Lung microvascular endothelial cell (primary cell): ENCODE data around the gene DDX39B. TPM values are rescaled to one million over a fixed set of nuclear protein-coding genes. Genes with fewer than 3 reads are reported as not detected.

Experiments
- DNase-seq, 2 donors: peaks; one replicate each; pipeline versions ENCODE4 v3.0.0 to v3.0.0-alpha.2; 2010; ENCODE audit warnings: low read depth in 2 of 2
- total RNA-seq: library from RNA; depleted of rRNA; stranded (reverse); fragments of >200 nt; gene quantifications from 2 replicates; pipeline ENCODE4 v1.2.1, GENCODE V29; 2014

Gene DDX39B
- total RNA-seq, 1 donor from 2014 or later: 180 TPM

DNA sequence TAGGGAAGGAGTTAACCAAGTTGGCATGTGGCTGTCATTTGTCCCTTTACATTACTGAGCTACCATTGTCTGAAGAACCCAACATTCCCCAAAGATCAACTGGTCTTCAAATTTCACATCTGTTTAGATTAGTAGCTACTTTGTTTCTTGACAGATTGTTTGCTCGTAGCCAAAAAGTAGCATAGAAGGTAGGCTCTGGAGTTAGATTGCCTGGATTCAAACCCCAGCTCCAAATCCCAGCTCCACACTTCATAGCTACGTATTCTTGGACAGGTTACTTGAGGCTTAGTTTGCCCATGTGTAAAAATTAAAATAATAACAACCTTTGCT lies 6.7 kb upstream of the DDX39B start:
- DNase-seq: no peak

DNA sequence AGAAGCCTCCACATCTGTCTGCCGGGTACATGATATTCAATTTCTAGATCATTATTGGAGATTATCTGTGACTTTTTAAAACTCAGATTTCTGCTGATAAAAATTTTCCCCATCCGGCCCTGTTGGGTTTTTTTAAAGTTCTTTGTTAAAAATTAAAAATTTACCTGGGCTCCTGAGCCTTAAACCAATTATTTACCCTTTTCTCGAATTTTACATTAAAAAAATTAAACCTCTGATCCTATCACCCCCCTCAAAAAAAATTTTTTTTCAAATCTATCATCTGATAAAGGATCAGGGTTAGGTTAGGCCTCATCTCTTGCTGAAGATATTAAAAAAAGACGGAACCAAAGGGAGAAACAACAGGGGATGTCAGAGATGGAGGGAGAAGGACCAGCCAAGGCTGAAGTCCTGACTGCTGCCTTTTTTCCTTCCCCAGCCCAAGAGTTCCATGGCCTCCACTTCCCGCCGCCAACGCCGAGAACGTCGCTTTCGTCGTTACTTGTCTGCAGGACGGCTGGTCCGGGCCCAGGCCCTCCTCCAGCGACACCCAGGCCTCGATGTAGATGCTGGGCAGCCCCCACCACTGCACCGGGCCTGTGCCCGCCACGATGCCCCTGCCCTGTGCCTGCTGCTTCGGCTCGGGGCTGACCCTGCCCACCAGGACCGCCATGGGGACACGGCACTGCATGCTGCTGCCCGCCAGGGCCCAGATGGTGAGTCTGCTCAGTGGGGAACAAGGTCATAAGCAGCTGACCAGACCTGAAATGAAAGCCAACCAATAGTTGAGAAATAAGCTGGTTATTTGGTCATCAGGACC lies 6.1 kb upstream of the DDX39B start:
- no peak for DNase-seq

DNA sequence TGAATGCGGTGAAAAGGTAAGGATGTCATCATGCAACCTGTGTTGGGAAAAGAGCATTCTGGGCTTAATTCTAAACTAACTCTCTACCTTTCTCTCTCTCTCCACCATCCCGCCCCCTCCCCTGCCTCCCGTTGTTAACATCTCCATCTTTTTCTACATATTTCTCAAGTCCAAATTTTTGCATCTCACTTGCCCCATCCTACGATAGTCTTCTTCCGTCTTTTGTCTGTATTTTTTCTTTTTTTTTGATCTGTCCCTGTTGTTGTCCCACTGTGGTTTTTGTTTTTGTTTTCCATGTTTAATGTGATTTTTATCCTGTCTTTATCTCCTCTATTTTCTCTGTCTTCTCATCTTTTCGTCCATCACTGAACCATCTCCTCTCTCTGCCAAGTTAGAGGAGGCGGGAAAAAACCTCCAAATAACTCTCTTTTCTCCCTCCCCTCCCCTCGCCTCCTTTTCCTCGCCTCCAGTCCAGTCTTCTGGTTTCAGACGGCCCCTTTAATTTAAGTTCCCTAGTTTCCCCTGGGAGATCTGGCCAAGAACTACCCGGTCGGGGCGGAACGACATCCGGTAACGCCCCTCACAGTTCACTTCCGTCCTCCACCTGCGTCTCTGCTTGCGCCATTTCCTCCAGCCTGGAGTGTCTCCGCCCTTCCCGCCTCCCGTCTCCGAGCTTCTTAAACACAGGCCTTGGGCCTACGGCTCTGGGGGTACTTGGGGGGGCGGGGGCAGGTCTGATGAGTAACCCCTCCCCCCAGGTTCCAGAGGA lies 5.3 kb upstream of the DDX39B start, which contains the start of gene NFKBIL1:
Gene NFKBIL1 (plus strand): TSS at position 651 of the 769 bp plus-strand sequence. CDS start 87 bp downstream, at position 738.
- DNase-seq: peak; percentile 76 to 98

GRCh38 chr6:31546339-31546957 lies 4.6 kb upstream of the DDX39B start, which contains the start of gene ATP6V1G2:
ATP6V1G2 (minus strand) TSS chr6:31546608; CDS start chr6:31546559, 49 bp downstream.
- DNase-seq: peak; percentile 89 to 93

DNA sequence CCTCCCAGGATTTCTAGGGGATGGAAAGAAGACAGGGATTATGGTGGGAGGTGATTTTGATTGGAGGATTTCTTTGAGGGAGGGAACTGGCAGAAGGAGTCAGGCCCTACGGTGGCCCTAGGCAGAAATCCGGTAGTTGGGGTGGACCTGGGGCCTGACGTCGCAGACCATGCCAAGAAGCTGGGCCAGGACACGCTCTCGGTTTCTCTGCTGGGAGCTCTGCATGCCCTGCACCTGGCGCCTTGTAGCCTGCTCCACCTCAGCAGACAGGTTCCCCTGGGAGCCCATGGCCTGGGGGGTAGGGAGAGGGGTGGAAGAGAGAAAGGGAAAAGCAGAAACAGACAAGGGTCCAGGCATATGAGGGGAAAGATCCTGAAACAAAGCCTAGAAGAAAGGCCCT lies 3.5 kb upstream of the DDX39B start:
- no peak for DNase-seq

DNA sequence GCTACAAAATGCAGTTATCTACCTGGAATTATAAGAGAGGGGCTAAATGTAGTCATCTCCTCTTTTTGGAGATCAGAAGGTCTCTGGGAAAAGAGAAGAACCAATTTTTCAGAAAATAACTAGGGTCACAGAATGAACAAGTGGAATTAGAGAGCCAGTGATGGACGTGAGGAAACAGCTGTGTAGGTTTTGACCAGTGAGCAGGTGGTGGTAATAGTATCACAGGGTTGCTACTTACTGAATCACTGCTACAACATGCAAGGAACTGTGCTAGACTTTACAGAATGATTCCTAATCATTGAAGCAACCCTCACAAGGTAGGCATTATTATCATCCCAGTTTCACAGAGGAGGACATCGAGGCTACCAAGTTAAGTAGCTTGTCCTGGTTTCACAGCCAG lies 2.9 kb upstream of the DDX39B start:
- no peak for DNase-seq

GRCh38 chr6:31543639-31544038 lies 1.8 kb upstream of the DDX39B start:
- DNase-seq: no peak

- DNase-seq: peak; percentile 45 to 73
Observed at GRCh38 chr6:31541059-31541657, 645 bp downstream of the DDX39B start.

DNA sequence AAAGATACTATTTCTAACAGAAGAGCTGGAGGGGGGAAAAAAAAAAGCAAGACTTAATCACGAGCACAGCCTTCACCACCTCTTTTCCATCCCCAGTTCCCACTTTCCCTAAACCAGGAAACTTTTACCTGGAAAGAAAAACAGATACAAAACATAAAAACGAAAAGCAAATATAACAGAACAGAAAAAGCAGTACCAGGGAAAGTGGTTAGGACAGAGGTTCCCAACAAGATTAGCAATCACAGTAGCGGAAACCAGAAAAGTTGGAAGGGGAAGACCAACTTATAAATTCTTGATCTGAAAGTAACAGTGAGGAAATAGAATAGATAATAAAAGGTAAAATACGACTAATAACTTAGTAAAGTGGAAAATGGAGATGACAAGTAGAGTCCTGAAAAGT lies 1.2 kb downstream of the DDX39B start:
- DNase-seq: no peak

DNA sequence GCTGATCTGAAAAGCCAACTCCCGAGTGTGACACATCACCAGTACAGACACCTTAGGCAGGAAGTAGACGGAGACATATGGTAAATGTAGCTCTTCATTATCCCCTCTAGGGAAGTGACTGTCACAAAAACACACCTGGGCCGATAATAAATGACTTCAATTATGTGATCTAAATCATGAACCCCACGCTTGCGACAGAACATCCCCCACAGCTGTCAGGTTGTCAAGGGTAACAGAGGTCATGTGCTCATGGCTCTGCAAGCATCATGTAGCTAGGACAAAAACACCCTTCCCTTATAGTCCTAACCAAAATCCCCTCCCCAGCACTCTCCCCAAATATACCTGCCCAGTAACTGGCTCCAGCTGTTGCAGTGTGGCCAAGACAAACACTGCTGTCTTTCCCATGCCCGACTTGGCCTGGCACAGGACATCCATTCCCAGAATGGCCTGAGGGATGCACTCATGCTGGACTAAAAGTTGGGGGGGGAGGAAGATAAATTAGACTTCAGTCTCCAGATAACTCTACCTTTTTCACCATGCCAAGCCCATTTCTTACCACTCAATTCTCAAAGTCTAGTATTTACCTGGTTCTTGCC lies 2.9 kb downstream of the DDX39B start:
- no peak for DNase-seq

- DNase-seq: no peak
Observed at GRCh38 chr6:31535538-31536324, 6.1 kb downstream of the DDX39B start.

- no peak for DNase-seq
Observed at GRCh38 chr6:31534521-31535040, 7.2 kb downstream of the DDX39B start.

DNA sequence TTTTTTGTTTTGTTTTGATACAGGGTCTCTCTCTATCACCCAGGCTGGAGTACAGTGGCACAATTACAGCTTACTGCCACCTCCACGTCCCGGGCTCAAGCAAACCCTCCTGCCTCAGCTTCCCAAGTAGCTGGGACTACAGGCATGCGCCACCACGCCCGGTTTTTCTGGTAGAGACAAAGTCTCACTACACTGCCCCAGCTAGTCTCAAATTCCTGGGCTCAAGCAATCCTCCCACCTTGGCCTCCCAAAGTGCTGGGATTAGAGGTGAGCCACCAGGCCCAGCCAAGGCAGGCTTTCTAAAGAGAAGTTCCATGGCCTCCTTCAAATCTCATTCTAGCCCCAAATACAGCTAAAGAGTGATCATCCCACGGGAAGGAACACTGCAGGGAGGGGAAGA lies 7.8 kb downstream of the DDX39B start:
- no peak for DNase-seq

- DNase-seq: no peak
Observed at GRCh38 chr6:31533455-31533841, 8.4 kb downstream of the DDX39B start.

DNA sequence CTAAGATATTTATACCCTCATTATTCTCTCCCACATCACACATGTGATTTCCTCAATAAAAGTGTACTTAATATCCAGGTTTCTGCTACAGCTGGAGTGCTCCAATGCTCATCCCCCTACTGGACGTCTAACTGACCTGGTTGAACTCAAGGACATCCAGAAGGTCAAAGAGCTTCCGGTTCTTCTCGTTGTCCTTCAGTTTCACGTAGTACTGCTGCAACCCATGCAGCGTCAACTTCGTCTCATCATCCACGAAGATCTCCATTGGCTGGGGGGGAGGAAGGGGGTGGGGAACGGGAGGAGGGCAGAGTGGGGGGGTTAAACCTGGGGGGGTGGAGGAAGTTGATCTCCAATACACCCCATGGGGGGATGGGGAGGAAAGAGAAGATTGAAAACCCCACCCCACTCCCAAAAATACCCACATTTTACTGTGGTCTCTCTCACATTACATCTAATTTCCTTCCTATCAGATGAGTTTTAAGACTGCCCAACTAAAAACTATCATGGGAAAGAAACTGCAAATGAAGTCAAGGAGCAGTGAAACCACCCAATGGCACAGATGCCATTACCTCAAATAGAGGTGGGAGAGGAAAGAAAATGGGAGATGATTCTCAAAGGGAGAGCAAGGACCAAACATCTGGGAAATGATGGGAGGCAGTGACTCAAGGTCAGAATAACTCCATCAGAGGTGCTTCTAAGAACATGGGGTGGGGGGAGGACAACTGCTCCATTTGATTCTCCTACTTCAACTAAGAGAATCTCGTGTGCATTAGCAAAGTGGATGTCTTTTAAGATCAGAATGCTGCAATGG lies 9.0 kb downstream of the DDX39B start:
- DNase-seq: no peak

DNA sequence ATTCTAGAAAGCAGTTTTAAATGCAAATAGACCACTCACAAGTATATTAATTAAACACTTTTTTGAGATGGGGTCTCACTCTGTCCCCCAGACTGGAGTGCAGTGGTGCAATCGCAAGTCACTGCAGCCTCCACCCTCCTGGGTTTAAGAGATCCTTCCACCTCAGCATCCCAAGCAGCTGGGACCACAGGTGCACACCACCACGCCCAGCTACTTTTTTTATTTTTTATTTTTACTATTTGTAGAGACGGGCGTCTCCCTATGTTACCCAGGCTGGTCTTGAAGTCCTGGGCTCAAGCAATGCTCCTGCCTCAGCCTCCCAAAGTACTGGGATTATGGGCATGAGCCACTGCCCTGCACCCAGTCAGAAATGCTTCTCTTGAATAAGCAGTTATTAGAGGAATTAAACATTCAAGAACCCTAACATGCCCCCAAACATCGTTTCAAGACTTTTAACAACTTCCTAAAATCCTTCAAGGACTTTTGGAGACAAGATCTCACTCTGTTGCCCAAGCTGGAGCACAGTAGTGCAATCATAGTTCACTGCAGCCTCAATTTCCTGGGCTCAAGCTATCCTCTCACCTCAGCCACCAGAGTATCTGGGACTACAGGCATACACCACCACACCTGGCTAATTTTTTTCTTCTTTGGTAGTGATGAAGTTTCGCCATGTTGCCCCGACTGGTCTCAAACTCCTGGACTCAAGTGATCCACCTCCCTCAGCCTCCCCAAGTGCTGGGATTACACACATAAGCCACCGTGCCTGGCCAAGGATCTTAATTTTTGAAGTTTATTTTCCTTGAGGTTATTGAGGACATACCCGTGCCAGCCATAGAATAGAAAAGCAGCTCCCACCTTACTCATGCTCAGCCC lies 9.8 kb downstream of the DDX39B start:
- no peak for DNase-seq

DNA sequence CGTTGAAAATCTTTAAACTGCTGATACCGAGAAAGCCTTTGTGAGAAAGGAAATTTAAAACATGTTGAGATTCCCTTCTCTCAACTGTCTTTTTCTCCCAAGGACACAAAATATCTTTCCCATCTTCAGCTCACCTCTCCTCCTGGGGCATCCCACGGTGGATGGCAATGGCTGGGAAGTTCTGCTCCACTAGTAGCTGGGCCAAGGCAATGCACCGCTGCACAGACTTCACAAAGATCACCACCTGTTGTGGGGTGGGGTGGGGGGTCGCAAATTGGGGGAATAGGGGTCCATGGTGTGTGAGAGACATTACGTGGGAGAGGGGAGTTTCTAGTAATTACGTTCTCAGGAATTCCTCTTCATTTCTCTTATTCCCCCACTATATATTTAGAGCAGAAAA lies 10.6 kb downstream of the DDX39B start:
- DNase-seq: no peak

- no peak for DNase-seq
Observed at GRCh38 chr6:31530659-31531058, 11.1 kb downstream of the DDX39B start.
